ENCODE data around the gene GSAP. TPM values are rescaled to one million over a fixed set of nuclear protein-coding genes. Genes with fewer than 3 reads are reported as not detected.

Gene GSAP
- polyA plus RNA-seq, 10 donors: 2.9 to 7.5 (median 4.3) TPM

GRCh38 chr7:77409739-77410547 lies 6.2 kb downstream of the GSAP start:
- DNase-seq: no peak

GRCh38 chr7:77409005-77409738 lies 7.0 kb downstream of the GSAP start:
- DNase-seq: no peak

- DNase-seq: no peak
These were observed 8.2 kb downstream of the GSAP start for GRCh38 chr7:77407906-77408305.

- no peak for DNase-seq
These were observed 9.7 kb downstream of the GSAP start for GRCh38 chr7:77406421-77406820.

GRCh38 chr7:77404641-77405040 lies 11.5 kb downstream of the GSAP start:
- no peak for DNase-seq

- DNase-seq: no peak
These were observed 12.2 kb downstream of the GSAP start for GRCh38 chr7:77403957-77404356.

- no peak for DNase-seq
These were observed 13.3 kb downstream of the GSAP start for GRCh38 chr7:77402818-77403217.

GRCh38 chr7:77401002-77401401 lies 15.1 kb downstream of the GSAP start:
- no peak for DNase-seq

- DNase-seq: no peak
These were observed 16.3 kb downstream of the GSAP start for GRCh38 chr7:77399816-77400215.

- no peak for DNase-seq
These were observed 19.1 kb downstream of the GSAP start for GRCh38 chr7:77396894-77397547.

GRCh38 chr7:77395626-77396025 lies 20.5 kb downstream of the GSAP start:
- DNase-seq: no peak

- no peak for DNase-seq
These were observed 22.2 kb downstream of the GSAP start for GRCh38 chr7:77393954-77394353.

GRCh38 chr7:77393261-77393660 lies 22.9 kb downstream of the GSAP start:
- no peak for DNase-seq

- no peak for DNase-seq
These were observed 24.9 kb downstream of the GSAP start for GRCh38 chr7:77391230-77391629.

GRCh38 chr7:77388055-77388641 lies 28.0 kb downstream of the GSAP start:
- no peak for DNase-seq

- peak; percentile 51 to 86 (median 69) for DNase-seq
These were observed 29.9 kb downstream of the GSAP start for GRCh38 chr7:77386165-77386822.

- DNase-seq: no peak
These were observed 32.8 kb downstream of the GSAP start for GRCh38 chr7:77383333-77383740.

- DNase-seq: no peak
These were observed 33.6 kb downstream of the GSAP start for GRCh38 chr7:77382532-77382931.

- DNase-seq: no peak
These were observed 37.6 kb downstream of the GSAP start for GRCh38 chr7:77378584-77378983.

- DNase-seq: no peak
These were observed 45.5 kb downstream of the GSAP start for GRCh38 chr7:77370606-77371005.

- DNase-seq: no peak
These were observed 47.2 kb downstream of the GSAP start for GRCh38 chr7:77368974-77369373.

- no peak for DNase-seq
These were observed 48.2 kb downstream of the GSAP start for GRCh38 chr7:77367976-77368375.
